Mammary epithelial cell (primary cell): Measurements from ENCODE around the gene RNF11.

ENCODE experiments used
- CTCF ChIP-seq, 2 donors: IDR thresholded peaks in 1 of 2; conservative IDR thresholded peaks in 1 of 2; 2 replicates each; pipeline ENCODE4 v1.5.1; 2011 to 2012; ENCODE audit warnings: inconsistent platforms in 2 of 2, low read length in 2 of 2, mild to moderate bottlenecking in 2 of 2, control low read depth in 1 of 2, low read depth in 1 of 2; ENCODE audit not compliant: insufficient read depth in 1 of 2; ENCODE audit errors: extremely low read depth in 1 of 2
- EZH2 ChIP-seq: IDR thresholded peaks from 2 replicates; pipeline ENCODE4 v1.6.1; 2012; ENCODE audit warnings: low read length, inconsistent platforms, borderline replicate concordance

GRCh38 chr1:51188230-51188629 is 47.8 kb upstream of the RNF11 start:
- TF ChIP-seq CTCF (conservative IDR thresholded peaks at IDR 0.05 in 1 of 2, IDR thresholded peaks at IDR 0.05 in 1 of 2; ENCODE audit: extremely low read depth in 1 of 2, insufficient read depth in 1 of 2, low read depth in 1 of 2, low read length in 2 of 2), result no peak
- no peak for TF ChIP-seq EZH2
